AG09319 (cell line): ENCODE results near the gene ATXN7L3B.

Experiments
- DNase-seq: peaks from one replicate; pipeline ENCODE4 v3.0.0-alpha.2; 2010; ENCODE audit warnings: low read depth; ENCODE audit errors: extremely low read depth
- TF ChIP-seq, protein P1 (sequence below): IDR thresholded peaks from 2 replicates; pipeline ENCODE4 v1.5.1; 2011; ENCODE audit warnings: low read depth, mild to moderate bottlenecking, inconsistent platforms, low read length, moderate library complexity

ATXN7L3B gene

GRCh38 chr12:74552201-74552600, 14.6 kb downstream of the ATXN7L3B start:
- DNase-seq = no peak
- TF ChIP-seq, protein P1, sequence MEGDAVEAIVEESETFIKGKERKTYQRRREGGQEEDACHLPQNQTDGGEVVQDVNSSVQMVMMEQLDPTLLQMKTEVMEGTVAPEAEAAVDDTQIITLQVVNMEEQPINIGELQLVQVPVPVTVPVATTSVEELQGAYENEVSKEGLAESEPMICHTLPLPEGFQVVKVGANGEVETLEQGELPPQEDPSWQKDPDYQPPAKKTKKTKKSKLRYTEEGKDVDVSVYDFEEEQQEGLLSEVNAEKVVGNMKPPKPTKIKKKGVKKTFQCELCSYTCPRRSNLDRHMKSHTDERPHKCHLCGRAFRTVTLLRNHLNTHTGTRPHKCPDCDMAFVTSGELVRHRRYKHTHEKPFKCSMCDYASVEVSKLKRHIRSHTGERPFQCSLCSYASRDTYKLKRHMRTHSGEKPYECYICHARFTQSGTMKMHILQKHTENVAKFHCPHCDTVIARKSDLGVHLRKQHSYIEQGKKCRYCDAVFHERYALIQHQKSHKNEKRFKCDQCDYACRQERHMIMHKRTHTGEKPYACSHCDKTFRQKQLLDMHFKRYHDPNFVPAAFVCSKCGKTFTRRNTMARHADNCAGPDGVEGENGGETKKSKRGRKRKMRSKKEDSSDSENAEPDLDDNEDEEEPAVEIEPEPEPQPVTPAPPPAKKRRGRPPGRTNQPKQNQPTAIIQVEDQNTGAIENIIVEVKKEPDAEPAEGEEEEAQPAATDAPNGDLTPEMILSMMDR = no peak

GRCh38 chr12:74559728-74560127, 22.1 kb downstream of the ATXN7L3B start:
- DNase-seq = no peak
- TF ChIP-seq, protein P1 = no peak

GRCh38 chr12:74563927-74564326, 26.3 kb downstream of the ATXN7L3B start:
- DNase-seq = no peak
- TF ChIP-seq, protein P1 = no peak

DNA sequence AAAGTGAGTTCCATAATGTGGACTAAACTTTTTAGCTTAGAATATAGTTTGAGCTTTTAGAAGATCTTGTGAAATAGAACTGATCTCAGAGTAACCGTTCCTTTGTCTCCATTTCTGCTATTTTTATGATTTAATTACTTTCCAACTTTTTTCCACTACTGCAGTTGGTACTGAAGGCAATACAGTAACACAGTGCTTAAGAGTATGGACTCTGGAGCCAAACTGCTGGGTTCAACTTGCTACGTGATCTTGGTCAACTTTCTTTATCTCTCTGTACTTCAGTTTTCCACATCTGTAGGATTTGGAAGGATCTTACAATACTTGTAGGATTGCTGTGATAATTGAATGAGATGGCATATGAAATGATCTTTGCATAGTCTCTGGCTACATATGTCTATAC, 40.9 kb downstream of the ATXN7L3B start:
- TF ChIP-seq, protein P1 = no peak
- DNase-seq = no peak

GRCh38 chr12:74579446-74579845, 41.8 kb downstream of the ATXN7L3B start:
- DNase-seq = no peak
- TF ChIP-seq, protein P1 = no peak

GRCh38 chr12:74579981-74580380, 42.3 kb downstream of the ATXN7L3B start:
- TF ChIP-seq, protein P1 = no peak

DNA sequence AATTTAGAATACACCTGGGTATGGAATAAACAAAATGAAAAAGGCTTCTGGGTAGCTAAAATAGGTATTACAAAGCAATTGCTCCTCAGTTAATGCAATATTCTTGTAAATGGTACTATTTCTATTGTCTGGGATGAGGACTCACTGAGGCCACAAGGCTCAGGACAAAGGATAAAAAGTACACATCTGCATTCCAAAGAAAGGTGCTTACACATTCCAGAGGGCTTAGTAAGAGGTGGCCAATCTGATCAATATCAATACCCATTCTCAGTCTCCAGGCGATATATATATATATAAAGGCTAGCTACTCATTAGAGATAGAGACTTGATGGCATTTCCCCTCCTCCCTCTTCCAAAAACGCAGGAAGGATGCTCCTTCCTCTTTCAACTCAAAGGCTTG, 43.8 kb downstream of the ATXN7L3B start:
- DNase-seq = no peak
- TF ChIP-seq, protein P1 = no peak

More at GRCh38 chr12:74579981-74580380, 42.3 kb downstream of the ATXN7L3B start:
- no peak for DNase-seq
